Embryonic facial prominence (tissue), 1 donor: ENCODE results near the gene DDX3X.
A peak's percentile ranks its signal among the peaks of the same experiment; 100 is the strongest.
"Not testable (repeated sequence)": the region's sequence is repeated elsewhere in the genome, so short reads cannot be mapped to it uniquely, and the experiment has no call there.

Experiments used
- DNase-seq: peaks from one replicate; pipeline ENCODE4 v3.0.0-alpha.2; 2016; ENCODE audit errors: extremely low spot score

Gene DDX3X

GRCh38 chrX:41333744-41334362 lies at the start of gene DDX3X:
Gene DDX3X (plus strand): TSS chrX:41334162. CDS start chrX:41334253, 91 bp downstream.
- peak; percentile 77 for DNase-seq

GRCh38 chrX:41285928-41286327 lies 48.0 kb upstream of the DDX3X start:
- DNase-seq: not testable (repeated sequence)

GRCh38 chrX:41288641-41289040 lies 45.3 kb upstream of the DDX3X start:
- DNase-seq: no peak

DNA sequence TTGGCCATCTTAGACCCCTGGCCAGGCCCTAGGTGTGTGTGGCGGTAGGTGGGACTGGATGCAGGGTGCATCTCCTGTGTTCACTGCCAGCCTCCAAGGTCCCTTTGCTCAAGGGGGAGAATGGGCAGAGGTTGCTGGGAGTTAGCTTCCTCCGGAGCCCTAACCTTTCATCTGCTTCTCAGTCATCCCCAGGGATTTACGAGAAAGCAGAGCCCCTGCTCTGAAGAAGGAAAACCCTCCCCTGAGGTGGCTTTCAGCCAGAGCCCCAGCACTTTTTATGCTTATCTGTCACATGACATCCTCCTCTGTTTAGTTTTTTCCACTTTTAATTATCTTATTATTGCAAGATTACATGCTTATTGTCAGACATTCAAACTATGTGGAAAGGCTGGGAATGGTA lies 44.9 kb upstream of the DDX3X start:
- no peak for DNase-seq

- no peak for DNase-seq
Measured at GRCh38 chrX:41291309-41291708, 42.7 kb upstream of the DDX3X start.

- no peak for DNase-seq
Measured at GRCh38 chrX:41293269-41293668, 40.7 kb upstream of the DDX3X start.

DNA sequence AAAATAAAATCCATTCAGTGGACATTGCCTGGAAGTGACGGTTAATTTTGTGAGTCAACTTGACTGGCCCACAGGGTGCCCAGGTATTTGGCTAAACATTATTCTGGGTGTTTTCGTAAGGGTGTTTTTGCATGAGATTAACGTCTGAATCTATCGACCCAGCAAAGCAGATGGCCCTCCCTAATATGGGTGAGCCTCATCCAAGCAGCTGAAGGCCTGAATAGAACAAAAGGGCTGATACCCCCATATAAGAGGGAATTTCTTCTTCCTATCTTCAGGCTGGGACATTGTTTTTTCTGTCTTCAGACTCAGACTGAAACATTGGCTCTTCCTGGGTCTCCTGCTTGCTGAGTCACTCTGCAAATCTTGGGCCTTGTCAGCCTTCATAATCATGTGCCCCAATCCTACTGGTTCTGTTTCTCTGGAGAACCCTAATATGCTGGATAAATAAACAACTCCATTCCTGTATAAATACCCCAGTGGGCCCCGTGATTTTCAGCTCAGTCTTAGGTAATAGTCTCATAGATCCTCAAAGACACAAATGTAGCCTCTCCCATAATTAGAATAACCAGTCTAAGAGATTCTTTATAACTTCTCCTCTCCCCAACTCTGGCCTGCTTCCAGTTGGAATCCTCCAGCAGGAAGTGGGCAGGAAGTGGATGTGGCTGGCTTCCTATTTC lies 33.1 kb upstream of the DDX3X start:
- no peak for DNase-seq

DNA sequence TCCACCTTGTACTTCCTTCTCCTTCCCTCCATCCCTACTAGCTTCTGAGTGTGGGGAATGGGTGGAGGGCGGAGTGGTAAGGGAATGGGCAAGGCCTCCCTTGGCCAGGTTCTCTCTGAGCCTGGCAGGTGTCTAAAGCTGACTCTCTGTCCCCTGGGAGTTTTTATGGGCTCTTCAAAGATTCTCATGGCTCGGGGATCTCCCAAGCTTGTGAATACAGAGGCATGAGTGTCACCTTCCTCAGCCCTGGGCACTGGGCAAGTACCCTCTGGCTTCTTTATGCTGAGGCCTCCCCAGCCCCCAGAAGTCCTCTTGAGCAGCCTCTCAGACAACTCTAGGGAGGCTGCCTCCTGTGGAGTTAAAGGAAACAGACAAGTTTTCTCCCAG lies 32.5 kb upstream of the DDX3X start:
- DNase-seq: no peak

GRCh38 chrX:41302370-41302769 lies 31.6 kb upstream of the DDX3X start:
- DNase-seq: no peak

DNA sequence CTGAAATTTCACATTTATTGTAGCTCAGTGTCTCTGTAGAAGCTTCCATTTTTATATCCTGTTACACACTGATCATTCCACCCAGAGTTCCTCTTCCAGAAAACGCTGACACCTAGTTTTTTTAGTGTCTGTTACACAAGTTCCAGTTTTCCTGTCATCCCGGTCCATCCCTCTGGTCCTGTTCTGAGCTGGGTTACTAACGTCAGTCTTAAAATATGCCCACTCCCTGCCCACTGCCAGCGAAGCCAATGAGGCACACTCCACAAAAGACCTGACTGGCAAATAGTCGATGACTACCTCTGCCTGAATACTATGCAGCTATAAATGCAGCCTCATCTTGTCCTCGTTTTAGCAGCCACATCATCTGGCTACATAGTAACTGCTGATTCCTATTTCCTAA lies 30.9 kb upstream of the DDX3X start:
- DNase-seq: no peak

DNA sequence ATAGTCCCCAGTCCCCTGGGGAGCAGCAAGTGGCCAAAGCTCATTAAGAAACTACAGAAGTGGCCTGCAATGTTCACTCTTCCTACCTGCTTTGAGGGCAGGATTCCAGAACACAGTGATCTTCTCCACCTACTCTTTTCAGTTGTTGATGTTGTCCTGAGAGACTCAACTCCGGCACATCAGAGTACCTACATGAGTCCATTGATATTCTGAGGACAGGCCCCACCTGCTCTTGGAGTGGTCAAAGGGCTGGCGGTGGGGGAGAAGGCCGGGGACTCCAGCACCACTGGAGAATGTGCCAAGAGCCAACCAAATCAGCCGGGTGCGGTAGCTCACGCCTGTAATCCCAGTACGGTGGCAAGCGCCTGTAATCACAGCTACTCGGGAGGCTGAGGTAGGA lies 29.8 kb upstream of the DDX3X start:
- DNase-seq: no peak

DNA sequence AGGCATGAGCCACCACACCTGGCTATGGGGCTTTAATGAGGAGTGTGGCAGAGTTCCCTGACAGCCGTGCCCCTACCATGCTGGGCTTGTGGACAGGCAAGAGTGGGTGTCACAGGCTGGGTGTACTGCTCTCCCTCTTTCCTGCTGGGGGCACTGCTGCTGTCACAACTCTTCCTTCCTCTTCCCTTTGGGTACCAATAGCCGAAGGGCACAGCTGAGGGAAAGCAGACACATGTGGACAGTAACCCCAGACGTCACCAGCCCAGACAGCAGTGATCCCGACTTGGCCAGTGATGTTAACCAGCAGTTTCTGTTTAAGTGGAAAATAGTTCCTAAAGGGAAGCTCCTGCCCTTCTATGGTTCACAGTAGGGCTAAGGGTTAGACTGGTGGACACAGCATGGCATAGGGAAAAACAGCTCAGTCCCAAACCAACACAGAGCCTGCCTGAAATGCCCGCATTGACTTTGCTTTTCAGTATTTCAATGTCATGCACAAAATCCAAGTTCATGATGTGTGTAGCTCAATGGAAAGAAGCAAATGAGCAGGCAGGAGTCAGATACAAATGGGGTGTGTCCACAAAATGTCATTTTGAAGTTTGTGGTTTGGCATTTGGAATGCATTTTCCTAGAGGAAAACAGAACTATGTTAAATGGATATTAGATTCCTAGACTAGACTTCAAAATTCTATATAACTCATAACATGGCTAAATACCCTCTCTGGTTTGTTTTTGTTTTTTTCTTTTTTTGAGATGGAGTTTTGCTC lies 24.9 kb upstream of the DDX3X start:
- no peak for DNase-seq

DNA sequence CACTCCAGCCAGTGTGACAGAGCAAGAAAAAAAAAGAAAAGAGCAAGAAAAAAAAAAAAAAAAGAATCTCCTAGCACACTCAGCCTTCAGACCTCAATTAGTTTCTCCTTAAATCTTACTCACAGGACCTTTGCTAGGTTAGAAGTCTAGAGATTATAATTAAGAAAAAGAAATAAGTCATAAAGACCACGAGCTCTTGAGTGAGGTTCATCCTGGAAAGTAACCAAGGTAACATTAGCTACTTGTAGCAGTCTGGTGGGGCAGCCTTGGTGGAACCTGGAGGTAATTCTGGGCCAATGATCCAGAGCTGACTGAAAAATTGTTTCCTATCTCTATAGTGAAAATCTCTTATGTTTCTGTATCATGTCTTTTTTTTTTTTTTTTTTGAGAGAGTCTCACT lies 21.2 kb upstream of the DDX3X start:
- no peak for DNase-seq

DNA sequence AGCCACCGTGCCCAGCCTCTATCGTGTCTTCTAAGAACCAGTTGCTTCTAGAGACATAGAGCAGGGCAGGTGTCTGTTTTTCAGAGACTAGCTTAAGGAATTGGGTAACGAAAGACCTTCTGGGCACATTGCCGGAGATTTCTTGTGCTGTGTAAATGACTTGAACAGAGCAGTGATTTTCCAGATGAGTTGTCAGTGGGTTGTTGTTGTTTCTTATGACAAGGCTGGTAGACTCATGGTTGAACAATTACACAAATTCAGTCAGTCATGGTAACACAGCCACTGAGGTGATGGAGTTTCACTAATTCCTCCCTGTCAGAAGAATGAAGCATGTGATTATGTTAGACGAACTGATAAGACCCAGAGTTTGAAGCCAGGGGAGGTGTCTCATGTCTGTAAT lies 20.5 kb upstream of the DDX3X start:
- DNase-seq: no peak

DNA sequence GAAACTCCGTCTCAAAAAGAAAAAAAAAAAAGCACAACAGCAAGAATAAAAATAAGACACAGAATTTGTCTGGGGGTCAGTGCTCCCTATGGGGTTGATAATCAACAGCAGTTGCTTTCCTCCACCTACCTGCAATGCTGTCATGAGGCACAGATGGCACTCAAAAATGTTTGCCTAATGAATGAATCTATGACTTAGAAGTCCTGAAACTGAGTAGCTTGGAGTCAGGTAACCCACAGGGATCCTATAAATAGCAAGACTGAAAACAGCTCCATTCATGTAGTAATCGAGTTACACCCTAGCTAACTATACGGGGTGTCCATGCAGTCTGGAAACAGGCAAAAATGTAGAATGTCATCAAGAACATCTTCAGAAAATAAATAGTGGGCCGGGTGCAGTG lies 19.8 kb upstream of the DDX3X start:
- DNase-seq: no peak

DNA sequence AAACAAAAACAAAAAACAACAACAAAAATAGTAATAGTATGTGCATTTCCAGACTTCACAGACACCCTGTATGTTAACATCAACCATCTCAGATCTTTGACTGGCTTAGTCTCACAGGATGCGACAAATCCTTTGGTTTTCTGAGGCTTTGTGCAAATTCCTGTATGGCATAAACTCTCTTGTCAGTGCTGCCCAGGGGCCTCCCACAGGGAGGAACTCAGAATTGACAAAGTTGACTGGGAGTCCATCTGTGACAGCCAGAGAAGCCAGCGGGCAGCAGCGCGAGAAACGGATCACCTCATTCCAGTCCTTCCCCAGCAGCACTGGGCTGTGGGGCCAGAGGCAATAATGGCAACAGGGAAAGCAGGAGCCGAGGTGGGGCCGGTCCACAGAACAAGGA lies 19.1 kb upstream of the DDX3X start:
- no peak for DNase-seq

DNA sequence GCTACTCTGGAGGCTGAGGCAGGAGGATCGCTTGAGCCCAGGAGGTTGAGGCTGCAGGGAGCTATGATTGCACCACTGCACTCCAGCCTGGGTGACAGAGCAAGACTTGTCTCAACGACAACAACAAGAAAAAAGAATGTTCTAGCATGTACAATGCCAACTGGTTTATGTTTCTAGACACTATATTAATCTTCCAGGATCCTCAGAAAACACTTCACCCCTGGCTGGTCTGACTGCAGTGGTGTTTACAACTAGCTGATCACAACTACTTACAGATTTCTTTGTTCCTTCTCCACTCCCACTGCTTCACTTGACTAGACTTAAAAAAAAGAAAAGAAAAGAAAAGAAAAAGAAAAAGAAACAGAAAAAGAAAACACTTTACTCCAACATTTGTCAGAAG lies 17.7 kb upstream of the DDX3X start:
- not testable (repeated sequence) for DNase-seq

- no peak for DNase-seq
Measured at GRCh38 chrX:41317477-41318208, 16.3 kb upstream of the DDX3X start.

- no peak for DNase-seq
Measured at GRCh38 chrX:41320393-41320792, 13.6 kb upstream of the DDX3X start.

DNA sequence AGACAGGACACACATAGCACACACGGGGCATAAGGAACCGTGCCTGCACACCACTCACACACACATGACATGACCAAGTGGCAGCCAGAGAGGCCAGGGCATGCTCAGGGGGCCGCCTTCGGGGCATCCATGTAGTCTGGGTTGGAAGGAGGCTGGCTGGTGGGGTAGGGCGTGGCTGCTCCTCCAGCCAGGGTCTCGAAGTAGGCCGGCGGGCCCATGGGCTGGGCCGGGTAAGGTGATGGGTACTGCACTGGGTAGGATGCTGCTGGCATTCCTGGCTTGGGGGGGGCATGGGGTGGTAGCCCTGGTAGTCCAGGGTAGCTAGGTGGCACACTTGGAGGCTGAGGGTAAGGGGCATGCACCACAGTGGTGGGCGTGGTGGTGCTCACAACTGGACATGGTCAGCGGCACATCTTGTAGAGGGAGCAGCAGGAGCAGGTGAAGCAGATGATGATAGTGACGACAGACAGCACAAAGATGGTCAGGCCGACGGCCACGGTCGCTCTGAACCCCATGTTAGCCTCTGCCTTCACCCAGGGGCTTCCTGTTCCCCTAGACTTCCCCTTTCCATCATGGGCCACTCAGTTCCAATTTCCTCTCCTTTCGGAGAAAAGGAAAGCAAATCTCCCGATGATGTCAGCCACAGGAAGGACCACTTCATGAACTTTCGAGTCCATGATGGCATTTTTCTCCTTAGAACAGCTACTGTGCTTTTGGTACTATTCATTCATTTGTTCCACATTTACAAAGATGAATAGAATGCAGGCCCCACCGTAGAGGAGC lies 10.9 kb upstream of the DDX3X start:
- DNase-seq: no peak

DNA sequence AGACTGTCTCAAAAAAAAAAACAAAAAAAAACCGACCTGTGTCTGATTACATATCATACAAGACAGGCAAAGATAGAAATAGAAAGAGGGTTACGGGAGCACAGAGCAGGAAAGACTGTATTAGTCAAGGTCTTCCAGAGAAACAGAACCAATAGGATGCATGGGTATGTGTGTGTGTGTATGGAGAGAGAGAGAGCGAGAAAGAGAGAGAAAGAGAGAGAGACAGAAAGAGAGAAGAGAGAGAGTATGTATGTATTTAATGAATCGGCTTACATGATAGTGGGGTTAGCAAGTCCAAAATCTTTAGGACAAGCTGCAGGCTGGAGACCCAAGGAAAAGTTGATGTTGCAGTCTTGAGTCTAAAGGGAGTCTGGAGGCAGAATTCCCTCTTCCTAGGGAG lies 7.5 kb upstream of the DDX3X start:
- DNase-seq: no peak

DNA sequence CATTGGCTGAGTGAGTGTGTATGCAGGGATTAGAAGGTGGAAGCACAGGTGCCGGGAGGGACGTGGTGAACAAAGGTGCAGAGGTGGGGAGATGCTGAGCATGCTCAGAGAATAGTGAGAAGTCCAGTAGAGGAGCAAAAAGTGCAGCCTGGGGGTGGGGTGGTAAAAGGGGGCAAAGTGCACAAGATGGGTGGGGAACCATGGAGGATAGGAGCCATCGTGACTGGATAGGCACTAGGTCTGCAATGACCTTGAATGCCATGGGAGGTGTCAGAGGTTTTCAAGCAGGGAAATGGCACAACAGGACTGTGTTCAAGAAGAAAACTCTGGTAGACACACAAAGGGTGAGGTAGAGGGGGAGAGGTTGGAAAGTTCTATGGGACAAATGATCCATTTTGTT lies 6.6 kb upstream of the DDX3X start:
- no peak for DNase-seq
